Activated effector memory CD4-positive, alpha-beta T cell treated with anti-CD3 and anti-CD28 coated beads, Interleukin-2, amount 50 U/mL, for 16 hours (primary cell): Measurements from ENCODE around the gene MS4A6A.
"Not testable (repeated sequence)": the region's sequence is repeated elsewhere in the genome, so short reads cannot be mapped to it uniquely, and the experiment has no call there.

Source experiments
- DNase-seq: peaks from one replicate; pipeline ENCODE4 v3.0.0-alpha.2; 2020

MS4A6A gene

DNA sequence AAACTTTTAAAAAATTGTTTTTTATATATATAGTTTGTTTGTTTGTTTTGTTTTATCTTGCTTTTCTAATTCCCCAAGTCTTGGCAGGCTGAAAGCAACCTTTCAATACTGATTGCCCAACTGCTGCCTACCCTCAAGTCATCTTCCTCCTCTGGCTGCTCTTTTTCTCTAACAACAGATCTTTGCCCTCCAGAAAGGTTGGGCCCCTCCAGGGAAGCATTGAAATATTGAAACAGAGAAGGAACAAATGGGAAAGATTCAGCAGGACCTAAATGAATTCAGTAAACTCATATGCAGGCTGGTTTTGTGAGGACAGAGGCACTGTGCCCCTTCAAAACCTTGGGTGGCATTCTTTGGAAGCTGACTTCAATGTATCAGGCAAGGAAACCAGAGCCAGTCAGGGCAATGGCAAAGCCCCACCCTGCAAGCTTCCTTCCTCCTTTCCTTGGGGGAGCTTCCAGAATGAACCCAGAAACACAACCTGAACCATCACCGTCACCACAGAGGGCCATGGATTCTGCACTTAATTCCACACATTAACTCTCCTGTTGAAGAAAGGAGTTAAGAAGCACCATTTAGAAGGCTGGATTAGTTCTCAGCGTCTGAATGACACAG lies 815 bp upstream of the MS4A6A start:
- no peak for DNase-seq

DNA sequence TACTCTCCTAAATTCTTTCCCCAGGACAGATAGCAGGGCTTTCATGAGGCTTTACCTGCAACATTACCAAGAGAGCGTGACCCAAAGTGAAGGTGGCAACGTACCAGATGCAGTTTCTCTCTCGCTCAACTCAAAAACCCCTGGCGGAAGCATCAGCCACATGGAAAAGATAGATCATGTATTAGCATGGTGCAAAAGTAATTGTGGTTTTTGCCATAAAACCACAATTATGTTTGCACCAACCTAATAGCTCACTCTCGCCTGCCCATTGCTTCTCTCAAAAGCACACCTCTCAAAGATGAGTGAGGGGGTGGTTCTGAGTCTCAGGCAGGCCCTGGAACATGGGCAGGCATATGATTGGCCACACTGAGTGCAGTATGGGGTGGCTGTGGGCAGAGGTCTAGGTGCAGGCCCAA lies 7.0 kb downstream of the MS4A6A start:
- no peak for DNase-seq

DNA sequence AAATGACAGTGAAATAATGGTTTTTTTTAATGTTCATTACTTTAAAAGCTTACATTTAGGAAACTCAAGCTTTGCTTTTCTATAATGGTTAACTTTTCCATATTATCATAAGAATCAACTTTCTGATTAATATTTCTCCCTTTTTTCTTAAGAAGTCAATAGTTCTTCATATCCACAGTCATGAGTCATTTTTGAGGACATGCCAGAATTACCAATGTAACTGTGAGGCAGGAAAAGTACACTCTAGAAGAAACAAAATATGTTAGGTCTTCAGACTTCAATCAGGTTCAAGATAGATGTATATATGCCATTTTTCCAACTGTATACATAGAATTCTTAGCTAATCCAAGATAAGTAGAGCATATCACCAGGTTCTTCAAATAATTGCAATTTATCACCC lies 10.9 kb downstream of the MS4A6A start:
- DNase-seq, result no peak

DNA sequence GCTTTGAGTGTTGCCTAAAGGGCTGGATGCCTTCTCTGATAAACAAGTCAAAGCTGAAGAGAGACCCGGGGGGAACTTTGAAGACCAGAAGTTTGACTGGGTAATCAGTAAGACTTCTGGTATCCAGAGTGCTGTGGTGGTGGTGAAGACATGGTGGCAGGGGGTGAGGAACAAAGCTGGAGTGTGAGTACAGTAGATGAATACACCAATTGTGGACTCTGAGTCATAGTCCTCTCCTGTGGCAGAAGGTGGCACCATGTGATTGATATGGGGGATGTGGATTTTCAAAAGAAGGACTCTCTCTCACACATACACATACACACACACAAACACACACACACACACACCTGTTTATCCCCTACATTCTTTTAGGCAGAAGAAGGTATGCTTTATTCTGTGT lies 12.3 kb downstream of the MS4A6A start:
- DNase-seq, result no peak

DNA sequence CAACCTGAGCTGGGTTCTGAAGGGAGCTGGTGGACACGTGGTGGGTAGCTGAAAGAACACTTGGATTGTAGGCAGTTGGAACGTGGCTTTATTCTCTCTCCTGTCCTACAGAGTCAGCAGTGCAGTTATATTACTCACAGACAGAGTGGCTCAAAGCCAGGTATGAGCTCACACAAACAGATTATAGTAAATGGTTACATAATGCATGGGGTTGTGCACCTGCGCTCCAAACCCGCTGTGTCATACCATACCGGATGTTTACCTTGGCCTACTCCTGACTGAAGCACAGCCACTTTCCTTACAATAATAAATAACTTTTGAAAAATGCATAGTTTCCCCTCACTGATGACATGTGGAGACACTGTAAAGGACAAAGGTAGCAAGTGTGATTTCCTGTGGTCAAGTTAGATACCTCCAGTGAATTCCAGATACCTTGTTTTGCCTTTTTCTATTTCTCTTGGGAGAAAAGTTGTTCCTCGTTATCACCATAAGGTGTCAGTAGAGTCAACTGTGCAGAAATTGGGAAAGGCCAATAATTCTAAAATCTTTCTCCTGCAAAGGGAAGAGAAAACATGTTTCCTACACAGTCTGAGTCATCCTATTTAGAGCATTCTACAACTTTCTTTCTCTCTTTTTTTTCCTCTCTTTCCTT lies 13.5 kb downstream of the MS4A6A start:
- DNase-seq, result no peak

DNA sequence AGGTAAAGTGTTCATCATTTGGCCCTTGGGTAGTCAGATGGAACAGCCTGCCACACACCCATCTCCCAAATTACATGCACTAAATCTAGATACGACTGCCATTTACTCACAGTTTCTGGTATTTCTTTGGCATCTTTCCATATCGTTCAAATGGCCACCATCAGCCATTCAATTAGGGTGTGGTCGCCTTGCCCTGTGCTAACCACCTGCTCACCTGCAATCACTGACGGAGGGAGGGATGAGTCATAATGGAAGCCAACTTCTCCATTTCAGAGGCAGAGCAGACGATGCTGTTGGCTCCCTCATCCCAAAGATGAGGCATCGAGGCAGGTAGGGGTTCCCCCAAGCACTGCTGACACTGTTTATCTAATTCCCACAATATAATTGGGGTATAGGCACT lies 14.6 kb downstream of the MS4A6A start:
- no peak for DNase-seq

DNA sequence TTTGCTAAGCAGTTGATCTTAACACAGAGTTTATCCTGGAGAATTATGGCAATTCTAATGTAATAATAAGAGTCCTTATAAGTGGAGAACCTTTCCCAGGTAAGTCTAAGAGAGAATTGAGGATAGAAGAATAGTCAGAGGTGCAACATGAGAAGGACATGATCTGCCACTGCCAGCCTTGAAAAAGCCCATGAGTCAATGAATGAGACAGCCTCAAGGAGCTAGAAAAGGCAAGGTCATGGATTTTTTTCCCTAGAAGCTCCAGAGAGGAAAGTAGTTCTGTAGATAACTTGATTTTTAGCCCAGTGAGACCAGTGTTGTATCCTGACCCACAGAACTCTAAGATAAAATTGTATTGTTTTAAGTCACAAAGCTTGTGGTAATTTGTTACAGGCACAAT lies 16.9 kb downstream of the MS4A6A start:
- no peak for DNase-seq

DNA sequence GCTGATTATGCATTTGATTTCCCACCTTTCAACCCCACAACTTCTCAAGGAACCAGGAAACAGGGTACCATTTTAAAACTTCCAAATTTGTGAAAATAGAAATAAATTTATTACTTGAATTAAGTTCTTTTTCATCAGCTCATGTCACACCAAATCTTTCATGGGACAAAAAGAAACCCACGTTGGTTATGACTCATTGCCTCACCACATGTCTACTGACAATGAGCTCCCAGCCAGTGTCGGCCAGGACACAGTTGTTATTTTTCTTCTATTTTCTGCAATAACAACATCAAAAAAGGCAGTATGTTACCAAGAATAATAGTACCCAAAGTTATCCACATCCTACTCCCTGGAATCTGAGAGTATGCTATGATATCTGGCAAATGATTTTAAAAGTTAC lies 17.3 kb downstream of the MS4A6A start:
- DNase-seq, result no peak

DNA sequence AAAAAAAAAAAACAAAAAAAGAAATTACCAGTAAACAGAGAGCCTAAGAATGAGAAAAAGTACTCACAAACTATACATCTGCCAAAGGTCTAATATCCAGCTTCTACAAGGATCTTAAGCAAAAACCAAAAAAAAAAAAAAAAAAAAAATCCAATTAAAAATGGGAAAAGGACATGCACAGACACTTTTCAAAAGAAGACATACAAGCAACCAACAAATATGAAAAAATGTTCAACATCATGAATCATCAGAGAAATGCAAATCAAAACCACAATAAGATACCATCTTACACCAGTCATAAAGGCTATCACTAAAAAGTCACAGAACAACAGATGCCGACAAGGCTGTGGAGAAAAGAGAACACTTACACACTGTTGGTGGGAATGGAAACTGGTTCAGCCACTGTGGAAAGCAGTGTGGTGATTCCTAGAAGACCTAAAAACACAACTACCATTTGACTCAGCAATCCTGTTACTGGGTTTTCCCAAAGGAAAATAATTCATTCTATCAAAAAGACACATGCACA lies 18.3 kb downstream of the MS4A6A start:
- DNase-seq, result no peak

DNA sequence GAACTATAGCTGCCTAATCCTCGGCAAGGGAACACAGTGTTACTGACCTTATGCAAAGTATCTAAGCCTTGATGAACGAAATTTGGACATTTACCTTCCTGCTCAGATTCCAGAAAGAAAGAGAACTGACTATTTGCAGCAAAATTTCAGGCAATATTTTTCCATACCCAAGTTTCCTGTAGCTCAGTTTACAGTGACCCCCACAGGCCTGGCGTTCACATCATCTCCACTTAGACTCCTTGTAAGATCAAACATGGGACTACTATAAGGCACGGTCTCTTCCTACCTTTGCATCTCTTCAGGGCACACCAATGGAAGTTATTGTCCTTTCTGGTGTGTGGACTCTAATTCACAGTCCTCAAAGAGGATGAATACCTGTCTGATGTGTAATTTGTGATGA lies 21.1 kb downstream of the MS4A6A start:
- DNase-seq, result no peak

DNA sequence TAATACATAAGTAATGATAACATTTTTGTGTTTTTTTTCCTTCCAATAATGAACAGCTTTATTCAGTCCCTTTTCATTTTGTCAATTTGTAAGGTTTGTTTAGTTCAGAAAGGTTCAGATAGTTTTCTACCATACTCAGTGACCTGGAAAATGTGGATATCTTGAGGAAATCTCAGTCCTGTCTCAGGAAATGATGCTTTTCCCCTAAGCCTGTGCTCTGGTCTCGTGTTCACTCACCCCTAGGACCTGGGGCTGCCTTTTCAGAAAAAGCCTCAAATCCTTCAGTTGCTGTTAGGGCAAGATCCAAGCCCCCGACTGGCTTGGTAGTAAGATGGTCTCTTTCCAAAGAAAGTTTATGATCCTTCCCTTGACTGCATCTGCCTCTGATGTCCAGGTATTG lies 21.8 kb downstream of the MS4A6A start:
- no peak for DNase-seq

DNA sequence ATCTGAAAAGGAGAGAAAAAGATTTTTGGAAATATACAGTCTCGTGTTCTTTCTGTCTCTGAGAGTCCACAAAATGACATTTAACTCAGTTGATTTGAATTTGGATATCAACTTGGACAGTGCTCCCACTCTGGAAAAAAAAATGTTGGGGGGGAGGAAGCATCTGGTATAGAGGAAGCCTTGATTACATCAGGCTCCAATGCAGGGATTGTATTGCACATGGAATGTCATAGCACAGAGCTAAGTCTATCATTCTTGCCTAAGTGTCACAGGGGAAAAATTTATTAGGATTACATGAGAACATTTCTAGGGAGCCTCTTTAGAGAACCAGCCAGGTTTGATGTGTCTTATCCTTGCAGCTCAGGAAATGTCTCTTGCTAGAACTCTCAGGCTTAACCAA lies 23.0 kb downstream of the MS4A6A start:
- DNase-seq, result no peak

DNA sequence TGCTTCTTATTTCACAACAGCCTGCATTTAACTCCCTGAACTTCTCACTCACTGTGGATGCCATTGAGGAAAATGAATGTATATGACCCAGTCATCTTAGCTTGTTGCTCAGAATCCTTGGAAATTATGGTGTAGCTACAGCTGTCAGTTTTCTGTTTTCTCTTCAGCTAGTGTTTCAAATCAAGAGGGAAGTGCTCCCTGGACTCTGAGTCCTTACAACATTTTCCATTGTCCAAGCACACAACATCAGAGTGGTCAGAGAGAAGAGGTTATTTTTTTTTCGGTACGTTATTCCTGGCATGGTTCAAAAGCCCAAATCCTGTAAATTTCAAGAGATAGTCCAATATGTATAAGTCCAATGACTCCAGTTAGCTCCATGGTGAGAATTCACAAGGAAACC lies 23.6 kb downstream of the MS4A6A start:
- DNase-seq, result no peak

DNA sequence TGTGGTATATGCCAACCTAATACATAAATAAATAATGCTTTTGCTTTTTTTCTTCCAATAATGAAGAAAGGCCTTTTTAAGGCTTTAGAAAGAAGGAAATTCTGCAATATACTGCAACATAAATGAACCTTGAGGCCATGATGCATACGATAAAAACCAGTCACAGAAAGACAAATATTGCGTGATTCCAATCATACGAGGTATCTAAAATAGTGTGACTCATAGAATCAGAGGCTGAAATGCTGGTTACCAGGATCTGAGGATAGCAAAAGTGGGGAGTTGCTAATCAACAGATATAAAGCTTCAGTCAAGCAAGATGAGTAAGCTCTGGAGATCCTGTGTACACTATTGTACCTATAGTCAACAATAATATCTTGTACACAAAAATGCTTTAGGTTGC lies 24.2 kb downstream of the MS4A6A start:
- DNase-seq, result no peak

DNA sequence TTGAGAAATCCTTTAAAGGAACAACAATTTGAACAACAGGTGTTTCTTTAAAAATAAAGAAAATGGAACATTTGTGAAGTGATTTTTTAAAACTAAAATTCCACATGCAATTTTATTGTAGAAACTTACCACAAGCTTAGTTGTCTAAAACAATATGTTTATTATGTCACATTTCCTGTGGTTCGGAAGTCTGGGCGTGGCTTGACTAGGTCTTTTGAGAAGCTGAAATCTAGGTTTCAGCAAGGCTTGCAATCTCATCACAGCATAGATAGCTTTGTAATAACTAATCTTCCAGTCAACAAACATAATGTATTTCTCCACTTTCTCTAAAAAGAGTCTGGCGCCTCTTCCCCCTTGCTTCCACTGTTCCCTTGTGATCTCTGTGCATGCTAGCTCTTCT lies 27.0 kb downstream of the MS4A6A start:
- DNase-seq, result no peak

DNA sequence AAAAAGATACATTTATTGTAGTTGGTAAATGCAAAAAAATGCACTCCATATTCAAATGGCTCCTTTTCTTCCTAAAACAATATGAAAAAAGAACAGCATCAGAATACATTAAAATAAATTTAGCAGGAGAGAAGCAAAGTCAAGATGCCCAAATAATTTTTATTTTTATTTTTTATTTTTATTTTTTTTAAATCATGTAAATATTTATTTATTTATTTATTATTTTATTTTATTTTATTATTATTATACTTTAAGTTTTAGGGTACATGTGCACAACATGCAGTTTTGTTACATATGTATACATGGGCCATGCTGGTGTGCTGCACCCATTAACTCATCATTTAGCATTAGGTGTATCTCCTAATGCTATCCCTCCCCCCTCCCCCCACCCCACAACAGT lies 30.2 kb downstream of the MS4A6A start:
- DNase-seq, result not testable (repeated sequence)

DNA sequence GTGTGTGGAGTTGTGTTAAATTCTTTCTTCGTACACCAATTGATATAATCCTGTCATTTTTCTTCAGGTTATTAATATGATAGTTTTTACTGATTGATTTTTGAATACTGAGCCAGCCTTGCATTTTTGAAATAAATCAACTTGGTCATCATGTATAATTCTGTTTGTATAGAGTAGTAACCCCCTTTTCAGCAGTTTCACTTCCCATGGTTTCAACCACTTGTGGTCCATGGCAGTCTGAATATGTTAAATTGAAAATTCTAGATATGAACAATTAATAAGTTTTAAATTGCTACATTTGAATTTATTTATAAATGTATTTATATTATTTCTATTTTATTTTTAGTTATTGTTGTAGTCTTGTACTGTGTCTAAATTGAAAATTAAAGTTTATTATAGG lies 32.6 kb downstream of the MS4A6A start:
- no peak for DNase-seq

DNA sequence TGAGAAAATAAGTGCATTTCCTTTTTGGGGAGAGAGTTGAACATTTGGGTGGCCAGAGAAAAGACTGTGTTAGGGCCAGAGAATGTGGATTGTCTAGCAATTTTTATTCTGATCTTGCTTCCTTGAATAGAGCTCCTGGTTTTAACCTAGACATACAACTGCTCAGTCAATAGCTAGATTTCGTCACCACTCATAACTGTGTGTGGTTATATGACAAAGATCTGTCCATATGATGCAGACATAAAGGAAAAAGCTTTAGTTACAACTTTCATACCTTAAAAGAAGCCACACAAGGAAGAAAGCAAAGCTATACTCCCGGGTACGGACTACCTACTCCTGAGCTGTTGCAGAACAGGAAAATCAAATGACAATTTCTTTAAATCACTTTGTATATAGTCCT lies 37.2 kb downstream of the MS4A6A start:
- DNase-seq, result no peak

DNA sequence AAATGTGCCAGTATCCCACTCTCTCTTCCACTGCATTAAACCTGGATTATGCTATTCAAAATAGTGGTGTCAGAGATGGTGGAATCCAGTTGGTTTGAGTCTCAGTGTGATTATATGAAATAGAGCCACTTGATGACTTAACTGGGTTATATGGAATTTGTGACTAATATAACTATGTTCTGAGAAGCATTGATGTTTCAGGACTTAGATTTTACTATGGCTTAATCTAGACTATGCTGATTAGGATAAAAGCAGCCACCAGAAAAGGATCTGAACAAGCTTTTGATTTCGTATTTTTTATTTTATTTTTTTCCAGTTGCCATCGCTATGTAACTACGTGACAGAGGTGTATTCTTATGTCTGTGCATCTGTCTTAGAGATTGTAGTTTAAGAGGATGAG lies 39.1 kb downstream of the MS4A6A start:
- no peak for DNase-seq

DNA sequence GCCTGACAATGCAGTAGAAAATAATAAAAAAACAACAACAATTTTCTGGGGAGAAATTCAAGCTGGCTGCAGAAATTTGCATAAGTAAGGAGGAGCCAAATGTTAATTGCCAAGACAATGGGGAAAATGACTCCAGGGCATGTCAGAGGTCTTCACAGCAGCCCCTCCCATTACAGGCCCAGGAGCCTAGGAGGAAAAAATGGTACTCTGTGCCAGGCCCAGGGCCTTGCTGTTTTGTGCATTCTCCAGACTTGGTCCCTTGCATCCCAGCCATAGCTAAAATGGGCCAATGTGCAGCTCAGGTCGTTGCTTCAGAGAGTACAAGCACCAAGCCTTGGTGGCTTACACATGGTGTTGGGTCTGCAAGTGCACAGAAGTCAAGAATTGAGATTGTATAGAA lies 49.0 kb downstream of the MS4A6A start:
- DNase-seq, result no peak

DNA sequence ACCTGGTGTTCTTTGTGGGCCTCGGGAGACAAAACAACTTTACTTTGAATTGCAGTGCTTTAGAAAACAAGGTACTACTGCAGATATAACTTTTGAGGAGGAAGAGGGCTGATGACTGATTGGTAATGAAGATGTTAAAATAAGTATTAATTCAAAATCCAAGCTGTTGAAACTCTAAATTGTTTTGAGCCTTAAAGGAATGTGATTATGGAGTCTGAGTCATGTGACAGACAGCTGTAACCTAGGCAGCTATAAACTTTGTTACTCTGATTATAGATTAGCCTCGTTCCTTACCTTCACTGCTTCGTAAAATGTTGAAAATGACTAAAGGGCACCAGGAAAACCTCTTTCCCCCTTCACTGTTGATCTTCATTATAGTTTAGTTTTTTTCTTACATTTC lies 51.0 kb downstream of the MS4A6A start:
- no peak for DNase-seq

DNA sequence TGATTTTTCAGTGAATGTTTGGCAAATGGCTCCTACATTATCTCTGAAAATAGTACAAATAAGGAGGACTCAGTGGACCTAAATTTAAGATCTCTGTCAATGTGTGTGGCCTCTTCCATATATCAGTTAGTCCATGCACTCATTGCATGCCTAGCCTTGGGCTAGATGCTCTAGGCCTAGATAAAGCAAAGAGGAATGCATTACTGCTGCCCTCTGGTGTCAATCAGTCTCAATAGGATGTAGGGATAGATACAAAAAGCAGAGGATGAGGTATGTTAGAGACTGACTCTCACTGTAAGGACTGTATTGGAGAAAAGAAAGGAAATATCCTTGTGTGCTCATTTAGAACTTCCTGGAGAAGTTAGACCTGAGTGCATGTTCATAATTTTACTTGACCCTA lies 52.4 kb downstream of the MS4A6A start:
- no peak for DNase-seq

DNA sequence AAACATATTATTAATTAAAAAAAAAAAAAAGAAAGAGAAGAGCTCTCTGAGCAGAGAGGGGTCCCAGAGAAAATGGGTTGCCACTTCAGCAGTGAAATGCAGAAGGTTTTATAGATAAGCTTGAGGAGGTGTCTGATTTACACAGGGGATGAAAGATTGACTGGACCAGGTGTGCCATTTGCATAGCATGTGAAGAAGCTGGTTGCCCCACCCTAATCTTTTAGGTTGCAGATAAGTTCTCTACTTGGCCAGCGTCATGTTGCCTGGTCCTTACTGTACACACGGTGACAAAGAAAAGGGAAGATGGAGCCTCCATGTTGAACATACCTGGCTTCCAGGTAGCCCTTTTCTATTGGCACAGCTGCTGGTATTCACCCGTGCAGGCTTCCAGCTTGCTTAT lies 53.0 kb downstream of the MS4A6A start:
- no peak for DNase-seq

DNA sequence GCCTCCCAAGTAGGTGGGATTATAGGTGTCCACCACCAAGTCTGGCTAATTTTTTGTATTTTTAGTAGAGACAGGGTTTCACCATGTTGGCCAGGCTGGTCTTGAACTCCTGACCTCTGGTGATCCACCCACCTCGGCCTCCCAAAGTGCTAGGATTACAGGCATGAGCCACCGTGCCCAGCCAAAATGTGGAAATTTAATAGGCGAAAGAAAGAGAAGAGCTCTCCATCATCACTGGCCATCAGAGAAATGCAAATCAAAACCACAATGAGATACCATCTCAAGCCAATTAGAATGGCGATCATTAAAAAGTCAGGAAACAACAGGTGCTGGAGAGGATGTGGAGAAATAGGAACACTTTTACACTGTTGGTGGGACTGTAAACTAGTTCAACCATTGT lies 54.0 kb downstream of the MS4A6A start:
- DNase-seq, result not testable (repeated sequence)

DNA sequence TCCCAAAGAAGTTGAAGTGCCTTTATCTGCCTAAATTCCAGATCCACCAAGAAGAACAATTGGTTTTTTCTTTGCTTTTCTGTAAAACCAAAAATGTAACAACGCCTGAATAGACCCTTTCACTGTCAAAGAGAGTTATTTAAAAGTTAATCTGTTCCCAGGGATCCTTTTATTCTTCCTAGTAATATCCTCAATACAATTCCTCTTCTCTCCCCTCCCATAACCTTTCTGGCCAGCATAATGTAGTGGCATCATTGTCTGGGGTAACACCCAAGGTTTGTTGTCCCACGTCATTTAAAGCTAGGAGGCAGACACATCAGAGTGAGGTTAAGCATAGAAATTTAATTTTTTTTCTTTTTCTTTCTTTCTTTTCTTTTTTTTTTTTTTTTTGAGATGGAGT lies 54.5 kb downstream of the MS4A6A start:
- DNase-seq, result no peak
